Measurements from ENCODE around the gene NOCT.
"Not testable (repeated sequence)": the region's sequence is repeated elsewhere in the genome, so short reads cannot be mapped to it uniquely, and the experiment has no call there.

NOCT gene

DNA sequence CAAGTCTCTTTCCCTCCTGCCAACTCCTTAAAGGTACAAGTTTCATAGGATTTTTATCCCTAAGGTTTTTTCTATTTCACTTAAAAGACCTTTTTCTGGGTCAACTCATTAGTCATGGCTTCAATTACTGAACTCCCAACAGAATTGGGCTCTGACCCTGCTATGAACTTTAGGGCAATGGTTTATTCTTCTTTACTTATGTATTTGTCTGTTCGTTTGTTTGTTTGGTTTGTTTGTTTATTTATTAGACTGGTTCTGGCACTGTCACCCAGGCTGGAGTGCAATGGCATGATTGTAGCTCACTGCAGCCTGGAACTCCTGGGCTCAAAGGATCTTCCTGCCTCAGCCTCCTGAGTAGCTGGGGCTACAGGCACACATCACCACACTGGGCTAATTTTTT lies 5.9 kb upstream of the NOCT start:
- DNase-seq (ENCODE audit: low read depth in 2 of 2) = no peak

DNA sequence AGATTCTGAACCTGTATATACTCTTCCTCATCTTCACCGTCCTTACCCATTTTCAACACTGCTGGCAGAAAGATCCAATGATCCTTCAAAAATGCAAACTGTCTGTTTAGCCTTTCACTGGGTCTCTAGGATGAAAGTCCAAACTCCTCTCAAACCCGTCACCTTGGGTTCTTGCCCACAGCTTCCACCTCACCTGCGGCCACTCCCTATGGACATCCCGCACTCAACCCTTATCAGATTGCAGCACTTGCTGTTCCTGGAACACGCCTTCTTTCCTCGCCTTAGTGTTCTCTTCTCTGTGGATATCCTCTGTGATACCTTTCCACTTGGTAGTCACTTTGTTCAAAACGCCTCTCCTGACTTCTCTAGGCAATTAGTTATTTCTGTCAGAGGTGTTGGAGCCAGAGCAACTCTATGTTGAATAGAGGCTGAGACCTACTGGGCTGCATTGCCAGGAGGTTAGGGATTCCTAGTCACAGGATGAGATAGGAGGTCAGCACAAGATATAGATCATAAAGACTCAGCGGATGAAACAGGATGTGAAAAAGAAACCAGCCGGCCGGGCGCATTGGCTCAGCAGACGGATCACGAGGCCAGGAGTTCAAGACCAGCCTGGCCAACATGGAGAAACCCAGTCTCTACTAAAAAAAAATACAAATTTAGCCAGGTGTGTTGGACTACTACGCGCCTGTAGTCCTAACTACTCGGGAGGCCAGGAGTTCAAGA lies 4.2 kb upstream of the NOCT start:
- DNase-seq (ENCODE audit: low read depth in 2 of 2) = no peak

DNA sequence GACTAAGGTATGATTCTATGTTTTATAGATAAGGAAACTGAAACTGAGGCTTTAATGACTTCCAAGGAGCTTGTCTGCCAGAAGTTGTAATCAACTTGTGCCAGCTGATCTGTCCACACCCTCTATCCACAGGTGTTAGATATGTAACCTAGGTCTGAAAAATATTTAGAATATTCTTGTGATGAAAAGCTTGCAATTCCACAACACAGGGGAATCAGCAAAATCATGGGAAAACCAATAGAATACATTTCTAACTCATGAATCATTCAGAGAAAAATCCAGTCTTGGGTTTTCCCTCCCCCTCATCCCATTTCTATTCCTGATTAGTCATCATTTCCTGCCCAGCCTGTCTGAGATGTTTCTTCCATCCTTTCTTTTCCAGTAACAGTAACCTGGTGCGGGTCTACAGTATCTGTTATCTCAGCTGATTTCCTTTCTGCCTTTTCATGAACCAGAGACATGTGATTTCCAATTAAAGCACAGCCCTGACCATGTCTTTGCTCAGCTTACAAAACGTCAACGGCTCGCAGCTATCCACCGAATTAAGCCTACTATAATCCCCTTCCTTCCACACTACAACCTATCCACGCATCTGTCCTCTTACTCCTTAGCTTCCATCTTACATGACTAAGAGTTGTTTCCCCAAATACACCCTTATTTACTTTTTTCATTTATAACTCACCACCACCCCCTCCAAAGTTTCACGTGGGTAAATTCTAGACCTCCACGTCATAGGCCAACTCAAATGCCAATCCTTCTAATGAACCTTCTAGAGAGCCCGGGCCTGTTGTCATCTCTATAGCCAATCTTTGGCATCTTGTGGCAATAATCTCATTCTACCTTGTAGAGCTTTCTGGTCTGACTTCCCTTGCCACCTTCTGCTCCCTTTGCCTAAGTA lies 961 bp upstream of the NOCT start:
- DNase-seq (ENCODE audit: low read depth in 2 of 2) = peak in 1 of 2 donors; percentile 4

DNA sequence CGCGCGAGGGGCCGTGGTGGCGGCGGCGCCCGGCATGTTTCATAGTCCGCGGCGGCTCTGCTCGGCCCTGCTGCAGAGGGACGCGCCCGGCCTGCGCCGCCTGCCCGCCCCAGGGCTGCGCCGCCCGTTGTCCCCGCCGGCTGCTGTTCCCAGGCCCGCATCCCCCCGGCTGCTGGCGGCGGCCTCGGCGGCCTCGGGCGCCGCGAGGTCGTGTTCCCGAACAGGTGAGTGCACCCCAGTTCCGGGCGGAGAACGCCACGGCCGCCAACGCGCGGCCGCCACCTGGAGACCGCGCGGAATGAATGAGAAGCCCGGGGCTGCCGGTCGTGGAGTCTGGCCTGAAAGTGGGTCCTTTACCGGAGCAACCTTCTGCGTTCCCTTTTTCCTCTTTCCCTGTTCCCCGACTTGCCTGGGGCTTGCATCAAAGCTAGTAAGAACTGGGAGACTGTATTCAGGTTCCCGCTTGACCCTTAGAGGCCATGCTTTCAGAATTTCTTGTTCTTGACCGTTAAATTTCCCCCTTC lies 429 bp downstream of the NOCT start:
- DNase-seq (ENCODE audit: low read depth in 2 of 2) = peak; percentile 13 to 16

DNA sequence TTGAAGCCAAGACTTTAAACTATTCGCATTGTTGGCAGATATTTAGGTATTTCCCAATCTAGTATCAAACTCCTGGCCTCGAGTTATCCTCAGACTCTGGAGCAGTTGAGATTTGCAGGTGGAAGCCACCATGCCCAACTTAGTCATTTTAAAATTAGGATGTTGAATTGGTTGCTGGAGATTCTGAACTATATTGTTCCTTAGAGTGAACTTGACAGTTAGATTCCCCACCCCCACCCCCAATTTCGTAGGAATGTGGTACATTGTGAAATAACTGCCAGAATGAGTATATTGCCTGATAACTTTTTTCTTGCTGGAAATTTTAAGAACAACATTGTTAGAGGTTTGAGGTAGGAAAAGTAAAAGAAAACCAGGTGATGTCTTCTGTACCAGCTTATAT lies 2.3 kb downstream of the NOCT start:
- DNase-seq (ENCODE audit: low read depth in 2 of 2) = no peak

DNA sequence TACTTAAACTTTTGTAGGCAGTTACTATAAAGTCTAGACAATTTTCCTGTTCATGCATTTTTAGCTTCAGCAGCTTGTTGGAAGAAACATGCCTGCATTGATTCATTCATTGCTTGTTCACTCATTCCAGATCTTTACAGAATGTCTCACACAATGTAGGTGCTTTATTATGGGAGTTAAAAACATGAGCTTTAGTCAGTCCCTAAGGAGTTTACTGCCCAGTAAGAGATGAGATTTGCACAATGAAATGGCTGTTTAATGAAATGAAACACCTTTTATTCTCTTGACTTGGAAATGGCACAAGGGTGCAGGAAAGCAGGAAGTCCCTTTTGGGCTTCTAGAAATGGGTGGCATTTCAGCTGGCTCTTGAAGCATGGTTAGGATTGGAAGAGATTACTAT lies 2.9 kb downstream of the NOCT start:
- no peak for DNase-seq (ENCODE audit: low read depth in 2 of 2)

DNA sequence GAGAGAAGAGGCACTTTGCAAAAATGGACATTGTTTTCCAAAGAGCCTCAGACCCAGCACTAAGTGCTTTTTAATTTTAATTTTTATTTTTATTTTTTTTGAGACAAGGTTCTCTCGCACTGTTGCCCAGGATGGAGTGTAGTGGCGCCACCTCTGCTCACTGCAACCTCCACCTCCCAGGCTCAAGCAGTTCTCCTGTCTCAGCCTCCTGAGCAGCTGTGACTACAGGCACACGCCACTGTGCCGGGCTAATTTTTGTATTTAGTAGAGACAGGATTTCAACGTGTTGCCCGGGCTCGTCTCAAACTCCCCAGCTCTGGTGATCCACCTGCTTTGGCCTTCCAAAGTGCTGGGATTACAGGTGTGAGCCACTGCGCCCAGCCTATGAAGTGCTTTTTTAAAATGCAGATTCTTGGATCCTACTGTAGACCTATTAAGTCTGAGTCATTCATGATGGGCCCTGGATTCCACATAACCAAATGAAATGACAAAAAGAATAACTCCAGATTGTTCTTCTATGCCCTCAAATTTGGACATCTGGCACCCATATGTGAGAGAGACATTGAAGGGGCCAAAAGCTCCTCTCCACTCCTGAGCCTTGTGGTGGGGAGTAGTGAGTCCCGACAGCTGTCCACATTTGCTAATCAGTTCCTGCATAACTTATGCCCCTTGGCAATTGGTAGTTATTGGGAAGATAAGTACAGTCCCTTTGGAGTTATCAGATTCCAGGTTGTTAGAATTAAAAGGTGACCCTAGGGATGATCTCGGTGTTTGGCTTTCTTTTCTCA lies 3.6 kb downstream of the NOCT start:
- DNase-seq (ENCODE audit: low read depth in 2 of 2) = no peak

DNA sequence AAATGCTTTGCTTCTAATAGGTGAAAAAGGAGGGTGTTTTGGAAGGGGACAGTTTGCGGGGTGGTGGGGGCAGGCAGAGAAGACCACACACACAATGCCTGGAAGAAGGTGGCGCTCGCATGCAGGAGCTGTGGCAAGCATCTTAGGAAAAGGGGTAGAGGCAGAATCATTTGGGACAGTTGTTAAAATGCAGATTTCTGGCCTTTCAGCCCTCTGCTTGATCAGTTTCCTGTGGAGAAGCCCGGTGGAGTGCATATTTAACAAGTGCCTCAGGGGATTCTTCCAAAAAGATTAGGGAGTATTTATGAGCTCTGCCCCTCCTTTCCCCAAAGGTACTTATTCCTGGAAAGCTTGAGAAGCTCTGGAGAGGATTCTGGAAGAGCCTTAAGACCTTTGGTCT lies 4.8 kb downstream of the NOCT start:
- DNase-seq (ENCODE audit: low read depth in 2 of 2) = no peak

DNA sequence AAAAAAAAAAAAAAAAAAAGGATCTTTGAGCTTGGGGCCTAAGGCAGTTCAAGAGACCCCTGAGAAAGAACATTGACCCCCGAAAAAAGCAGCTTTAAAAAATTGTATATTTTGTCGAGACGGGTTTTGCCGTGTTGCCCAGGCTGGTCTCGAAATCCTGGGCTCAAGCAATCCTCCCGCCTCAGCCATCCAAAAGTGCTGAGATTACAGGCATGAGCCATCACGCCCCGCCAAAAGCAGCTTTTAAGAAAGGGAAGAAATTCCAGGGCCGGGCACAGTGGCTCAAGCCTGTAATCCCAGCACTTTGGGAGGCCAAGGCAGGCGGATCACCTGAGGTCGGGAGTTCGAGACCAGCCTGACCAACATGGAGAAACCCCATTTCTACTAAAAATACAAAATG lies 5.5 kb downstream of the NOCT start:
- DNase-seq (ENCODE audit: low read depth in 2 of 2) = not testable (repeated sequence)

DNA sequence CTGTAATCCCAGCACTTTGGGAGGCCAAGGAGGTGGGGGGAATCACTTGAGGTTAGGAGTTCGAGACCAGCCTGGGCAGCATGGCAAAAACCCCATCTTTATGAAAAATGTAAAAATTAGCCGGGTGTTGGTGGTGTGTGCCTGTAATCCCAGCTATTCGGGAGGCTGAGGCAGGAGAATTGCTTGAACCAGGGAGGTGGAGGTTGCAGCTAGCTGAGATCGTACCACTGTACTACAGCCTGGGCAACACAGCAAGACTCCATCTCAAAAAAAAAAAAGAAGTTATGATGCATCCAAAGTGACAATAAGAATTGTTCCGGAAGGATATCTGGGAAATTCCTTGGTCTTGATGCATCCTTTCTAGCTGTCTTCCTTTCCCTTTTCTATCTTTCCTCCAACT lies 7.3 kb downstream of the NOCT start:
- DNase-seq (ENCODE audit: low read depth in 2 of 2) = no peak

DNA sequence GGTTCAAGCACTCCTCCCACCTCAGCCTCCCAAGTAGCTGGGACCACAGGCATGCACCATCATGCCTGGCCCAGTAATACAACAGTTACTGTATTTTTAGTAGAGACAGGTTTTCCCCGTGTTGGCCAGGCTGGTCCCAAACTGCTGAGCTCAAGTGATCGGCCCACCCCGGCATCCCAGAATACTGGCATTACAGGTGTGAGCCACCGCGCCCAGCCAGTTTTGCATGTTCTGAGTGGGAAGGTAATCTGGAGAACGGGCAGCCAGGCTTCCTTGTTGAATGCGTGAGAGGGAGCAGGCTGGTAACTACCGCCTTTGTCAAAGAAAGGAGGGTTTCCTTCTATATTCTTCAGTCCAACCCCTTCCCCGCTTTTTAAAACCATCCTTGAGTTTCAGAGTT lies 9.1 kb downstream of the NOCT start:
- DNase-seq (ENCODE audit: low read depth in 2 of 2) = no peak

DNA sequence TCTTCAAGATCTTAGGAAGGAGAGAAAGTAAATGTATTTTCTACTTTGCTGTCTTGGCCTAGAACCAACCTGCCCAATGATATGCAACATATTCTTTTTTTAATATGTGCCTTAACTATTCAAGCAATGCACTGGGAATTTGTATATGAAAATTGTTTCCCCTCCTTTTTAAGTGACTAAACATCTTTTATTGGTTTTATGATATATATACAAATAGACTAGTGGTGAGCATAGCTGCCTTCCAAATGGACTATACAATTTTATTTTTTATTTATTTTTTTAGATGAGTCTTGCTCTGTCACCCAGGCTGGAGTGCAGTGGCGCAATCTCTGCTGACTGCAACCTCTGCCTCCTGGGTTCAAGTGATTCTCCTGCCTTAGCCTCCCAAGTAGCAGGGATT lies 10.3 kb downstream of the NOCT start:
- DNase-seq (ENCODE audit: low read depth in 2 of 2) = no peak

DNA sequence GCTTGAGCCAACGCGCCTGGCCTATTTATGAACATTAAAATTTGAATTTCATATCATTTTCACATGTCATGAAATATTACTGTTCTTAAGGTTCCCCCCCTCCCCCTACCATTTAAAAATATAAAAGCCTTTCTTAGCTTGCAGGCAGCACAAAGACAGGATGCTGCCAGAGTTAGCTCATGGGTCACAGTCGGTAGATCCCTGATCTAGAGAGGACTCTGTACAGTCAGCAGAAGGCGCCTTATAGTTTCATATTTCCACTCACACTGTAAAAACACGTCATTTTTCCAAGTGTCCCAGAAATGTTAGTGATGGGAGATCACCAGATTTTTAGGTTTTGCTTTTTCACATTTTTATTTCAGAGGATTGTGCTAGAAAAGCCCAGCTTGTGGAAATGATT lies 12.2 kb downstream of the NOCT start:
- no peak for DNase-seq (ENCODE audit: low read depth in 2 of 2)

DNA sequence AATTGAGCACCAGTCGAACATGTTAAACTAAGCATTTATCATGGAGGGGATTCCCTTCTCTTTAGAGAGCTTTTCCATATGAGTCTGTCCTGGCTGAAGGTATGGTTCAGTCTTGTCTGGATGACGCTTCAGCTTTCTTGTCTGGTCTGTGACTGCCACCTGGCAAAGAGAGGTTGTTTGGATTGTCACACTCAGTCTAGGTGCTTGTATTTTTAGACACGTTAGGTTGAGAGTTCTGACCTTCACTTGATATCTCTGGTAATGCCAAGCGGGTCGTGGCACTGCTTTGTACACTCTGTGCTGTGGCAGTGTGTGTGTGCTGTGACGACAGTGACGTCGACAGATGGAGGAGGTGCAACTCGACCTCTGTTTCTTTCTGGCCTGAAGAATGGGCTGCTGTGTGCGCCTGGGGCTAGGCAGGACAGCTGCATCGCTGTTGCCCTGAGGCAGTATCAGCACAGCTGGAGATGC lies 12.6 kb downstream of the NOCT start:
- no peak for DNase-seq (ENCODE audit: low read depth in 2 of 2)

DNA sequence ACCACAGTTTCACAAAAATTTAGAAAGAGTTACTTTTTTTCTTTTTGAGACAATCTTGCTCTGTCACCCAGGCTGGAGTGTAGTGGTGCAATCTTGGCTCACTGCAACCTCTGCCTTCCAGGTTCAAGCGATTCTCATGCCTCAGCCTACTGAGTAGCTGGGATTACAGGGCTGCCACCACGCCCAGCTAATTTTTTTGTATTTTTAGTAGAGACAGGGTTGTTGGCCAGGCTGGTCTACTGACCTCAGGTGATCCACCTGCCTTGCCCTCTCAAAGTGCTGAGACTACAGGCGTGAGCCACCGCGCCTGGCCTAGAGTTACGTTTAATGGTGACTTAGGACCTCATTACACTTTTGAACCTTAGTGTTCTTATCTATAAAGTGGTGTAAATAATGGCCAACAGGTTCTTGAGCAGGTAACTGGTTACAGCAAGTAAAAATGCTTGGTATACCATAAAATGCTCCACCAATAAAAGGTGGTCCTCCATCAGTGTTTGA lies 14.3 kb downstream of the NOCT start:
- DNase-seq (ENCODE audit: low read depth in 2 of 2) = not testable (repeated sequence)

DNA sequence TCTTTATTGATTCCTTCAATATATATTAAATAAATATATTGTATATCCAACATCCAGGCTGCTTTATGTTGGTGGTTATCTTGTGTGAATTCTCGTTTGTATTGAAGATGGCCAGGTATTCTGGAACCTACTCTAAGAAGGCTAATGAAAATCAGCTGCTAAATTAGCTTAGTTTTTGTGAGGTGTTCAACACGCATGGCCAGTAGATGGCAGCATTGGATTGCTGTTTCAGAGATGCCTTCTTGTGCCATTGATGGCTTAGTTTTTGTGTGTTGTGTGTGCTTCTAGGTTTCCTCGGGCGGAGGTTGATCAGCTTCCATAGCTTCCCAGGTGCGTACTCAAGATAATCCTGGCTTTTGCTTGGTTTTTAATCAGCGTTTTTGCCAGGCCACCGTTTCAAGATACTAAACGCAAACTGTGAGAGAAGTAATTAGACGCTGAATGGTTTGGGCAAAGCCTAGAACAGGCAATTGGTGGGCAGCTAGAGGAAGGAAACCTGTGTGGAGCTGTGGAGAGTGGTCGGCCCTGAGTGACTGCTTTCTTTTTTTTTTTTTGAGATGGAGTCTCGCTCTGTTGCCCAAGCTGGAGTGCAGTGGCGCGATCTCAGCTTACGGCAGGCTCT lies 15.1 kb downstream of the NOCT start:
- peak; percentile 47 to 48 for DNase-seq (ENCODE audit: low read depth in 2 of 2)

DNA sequence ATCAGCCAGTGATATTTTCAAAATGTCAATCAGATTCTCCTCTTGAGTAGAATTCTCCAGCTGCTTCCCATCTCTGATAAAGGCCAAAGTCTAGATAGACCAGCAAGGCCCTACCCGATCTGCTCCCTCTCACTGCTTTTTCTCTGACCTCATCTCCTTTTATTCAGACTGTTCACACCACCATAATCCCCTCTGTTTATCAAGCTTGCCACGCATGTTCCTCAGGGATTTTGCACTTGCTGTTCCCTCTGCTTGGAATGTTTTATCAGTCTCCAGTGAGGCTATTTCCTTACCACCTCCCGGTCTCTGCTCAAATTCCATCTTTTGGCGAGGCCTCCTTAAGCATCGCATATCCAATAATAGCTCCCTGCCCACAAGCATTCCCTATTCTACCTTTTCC lies 20.1 kb downstream of the NOCT start:
- DNase-seq (ENCODE audit: low read depth in 2 of 2) = no peak

DNA sequence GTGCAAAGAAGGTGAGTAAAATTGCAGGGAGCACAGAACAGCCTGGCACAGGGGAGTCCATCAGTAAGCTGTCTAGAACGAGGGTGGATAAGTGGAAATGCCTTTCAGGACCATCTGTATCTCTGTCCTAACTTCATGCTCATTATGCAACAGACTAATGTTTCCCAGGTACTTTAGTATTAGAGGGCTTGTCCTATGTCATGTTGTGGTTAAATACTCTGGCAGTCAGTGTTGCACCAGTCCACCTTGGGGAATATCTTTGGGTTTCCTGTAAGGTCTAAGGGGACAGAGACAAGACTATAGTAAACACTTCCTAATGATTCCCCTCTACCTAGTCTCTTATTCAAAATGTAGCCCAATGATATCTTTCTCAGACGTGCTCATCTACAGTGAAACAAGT lies 21.3 kb downstream of the NOCT start:
- DNase-seq (ENCODE audit: low read depth in 2 of 2) = no peak

DNA sequence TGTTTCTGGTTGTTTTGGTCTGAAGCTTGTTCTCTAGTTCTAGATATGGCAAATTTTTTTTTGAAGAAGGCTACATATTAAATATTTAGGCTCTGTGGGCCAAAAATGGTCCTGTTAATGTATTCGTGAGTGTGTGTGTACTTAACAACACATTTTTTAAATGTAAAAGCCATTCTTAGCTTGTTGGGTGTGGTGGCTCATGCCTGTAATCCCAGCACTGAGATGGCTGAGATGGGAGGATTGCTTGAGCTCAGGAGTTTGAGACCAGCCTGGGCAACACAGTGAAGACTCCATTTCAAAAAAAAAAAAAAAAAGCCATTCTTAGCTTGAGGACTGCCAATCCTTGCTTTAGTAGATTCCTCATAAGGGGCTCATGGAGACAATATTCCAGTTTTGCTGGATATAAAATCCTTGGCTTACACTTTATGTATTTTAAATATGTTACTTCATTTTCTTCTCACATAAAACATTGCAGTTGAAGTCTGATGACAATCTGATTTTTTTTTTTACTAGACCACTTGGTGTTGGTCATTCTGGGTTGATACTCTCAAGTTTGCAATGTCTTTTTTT lies 23.4 kb downstream of the NOCT start:
- DNase-seq (ENCODE audit: low read depth in 2 of 2) = no peak

DNA sequence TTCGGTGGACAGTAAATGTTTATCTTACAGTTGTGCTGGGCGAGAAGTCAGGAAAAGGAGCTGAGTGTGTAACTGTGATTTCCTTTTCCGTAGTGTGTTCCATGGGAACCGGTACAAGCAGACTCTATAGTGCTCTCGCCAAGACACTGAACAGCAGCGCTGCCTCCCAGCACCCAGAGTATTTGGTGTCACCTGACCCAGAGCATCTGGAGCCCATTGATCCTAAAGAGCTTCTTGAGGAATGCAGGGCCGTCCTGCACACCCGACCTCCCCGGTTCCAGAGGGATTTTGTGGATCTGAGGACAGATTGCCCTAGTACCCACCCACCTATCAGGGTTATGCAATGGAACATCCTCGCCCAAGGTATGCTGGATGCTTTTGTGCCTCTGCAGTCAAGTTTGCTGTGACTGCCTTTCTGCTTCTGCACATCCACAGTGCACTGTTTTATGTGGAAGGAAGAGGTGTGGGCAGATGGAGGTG lies 27.4 kb downstream of the NOCT start:
- DNase-seq (ENCODE audit: low read depth in 2 of 2) = no peak

DNA sequence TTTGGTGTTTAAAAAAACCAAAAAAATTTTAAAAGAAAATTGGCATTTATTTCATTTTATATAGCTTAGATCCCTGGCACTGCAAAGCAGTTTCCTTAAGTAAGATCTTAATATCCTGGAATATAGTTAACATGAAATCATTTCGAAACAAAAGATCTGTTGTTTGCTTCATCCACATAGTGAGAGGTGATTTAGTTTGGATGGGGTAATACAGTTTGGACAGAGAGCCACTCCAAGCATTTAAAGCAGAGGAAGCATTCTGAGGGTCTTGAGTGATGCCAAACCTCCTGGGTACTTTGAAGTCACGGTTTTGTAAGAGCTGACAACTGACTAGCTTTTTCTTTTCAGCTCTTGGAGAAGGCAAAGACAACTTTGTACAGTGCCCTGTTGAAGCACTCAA lies 28.7 kb downstream of the NOCT start:
- DNase-seq (ENCODE audit: low read depth in 2 of 2) = no peak

Measured in activated CD8-positive, alpha-beta memory T cell treated with anti-CD3 and anti-CD28 coated beads for 4 hours (primary cell).